Hematopoietic multipotent progenitor cell treated with erythropoietin and hydrocortisone succinate and interleukin-3 and kit ligand, for 17 days (in vitro differentiated cells): Measurements from ENCODE around the gene RAB8B.

Experiments used
- DNase-seq: peaks from one replicate; pipeline ENCODE4 v3.0.0-alpha.2; 2015; ENCODE audit warnings: low spot score

RAB8B gene

DNA sequence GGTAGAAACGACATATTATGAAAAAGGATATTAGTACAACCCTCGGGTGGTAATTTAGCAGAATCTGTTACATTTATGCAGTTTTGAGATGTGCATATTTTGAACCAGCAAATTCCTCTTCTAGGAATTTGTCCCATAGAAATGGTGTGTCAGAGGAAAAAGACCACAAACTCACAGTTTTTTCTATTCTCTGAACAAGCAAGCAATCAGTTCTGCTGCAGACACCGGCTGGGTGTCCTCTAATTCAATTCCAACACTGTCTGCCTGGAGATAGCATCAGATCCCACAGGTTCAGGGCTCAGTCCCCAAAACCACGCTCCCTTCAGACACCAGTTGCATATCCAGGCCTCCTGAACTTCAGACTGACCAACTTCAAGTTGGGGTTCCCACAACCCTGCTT, 124.4 kb downstream of the RAB8B start:
- DNase-seq, result no peak

DNA sequence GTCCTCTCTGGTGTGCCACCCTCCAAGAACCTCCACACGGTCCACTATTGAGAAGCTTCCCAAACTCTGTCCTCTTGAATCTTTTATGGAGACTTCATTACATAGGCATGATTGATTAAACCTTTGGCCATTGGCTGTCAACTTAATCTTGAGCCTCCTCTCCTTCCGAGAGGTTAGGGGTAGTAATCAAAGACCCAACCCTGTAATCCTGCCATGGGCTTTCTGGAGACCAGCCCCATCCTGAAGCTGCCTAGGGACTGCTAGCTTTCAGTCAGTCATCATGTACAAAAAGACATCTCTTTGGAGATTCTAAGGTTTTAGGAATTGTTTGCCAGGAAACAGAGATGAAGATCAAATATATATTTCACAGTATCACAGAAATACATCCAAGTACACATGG, 125.0 kb downstream of the RAB8B start:
- no peak for DNase-seq
